Measurements from ENCODE around the gene CEP350. TPM values are rescaled to one million over a fixed set of nuclear protein-coding genes. Genes with fewer than 3 reads are reported as not detected.

Gene CEP350
- total and polyA plus RNA-seq, 2 experiments from 2014 or later, result 24.9 to 49.6 TPM

DNA sequence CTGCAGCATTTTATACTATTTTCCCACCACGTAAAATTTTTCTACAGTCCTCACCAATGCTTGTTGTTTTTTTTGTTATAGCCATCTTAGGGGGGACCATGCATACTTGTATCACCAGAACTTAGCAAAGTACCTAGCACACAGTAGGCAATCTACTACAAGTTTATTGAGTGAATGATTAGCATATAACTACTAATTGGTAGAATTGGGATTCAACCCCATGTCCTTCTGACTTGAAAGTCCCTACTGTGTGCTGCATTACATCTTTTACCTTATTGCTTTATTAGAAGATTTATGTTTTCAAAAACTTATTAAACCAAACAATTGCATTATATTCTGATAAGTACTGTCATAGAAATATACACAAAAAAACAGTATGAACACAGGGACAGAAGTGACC is 92.1 kb downstream of the CEP350 start:
- H3K27me3 ChIP-seq, result no peaks in the 10 kb centered on the region
- no peaks in the 10 kb centered on the region for H3K9me3 ChIP-seq (ENCODE audit: low read depth)
- DNase-seq (ENCODE audit: low read depth in 1 of 2, low spot score in 1 of 2), result no peak
- H3K4me1 ChIP-seq (ENCODE audit: low read depth), result no peaks in the 10 kb centered on the region
- H3K4me3 ChIP-seq, result no peak overlapping the region
- TF ChIP-seq, protein P1, sequence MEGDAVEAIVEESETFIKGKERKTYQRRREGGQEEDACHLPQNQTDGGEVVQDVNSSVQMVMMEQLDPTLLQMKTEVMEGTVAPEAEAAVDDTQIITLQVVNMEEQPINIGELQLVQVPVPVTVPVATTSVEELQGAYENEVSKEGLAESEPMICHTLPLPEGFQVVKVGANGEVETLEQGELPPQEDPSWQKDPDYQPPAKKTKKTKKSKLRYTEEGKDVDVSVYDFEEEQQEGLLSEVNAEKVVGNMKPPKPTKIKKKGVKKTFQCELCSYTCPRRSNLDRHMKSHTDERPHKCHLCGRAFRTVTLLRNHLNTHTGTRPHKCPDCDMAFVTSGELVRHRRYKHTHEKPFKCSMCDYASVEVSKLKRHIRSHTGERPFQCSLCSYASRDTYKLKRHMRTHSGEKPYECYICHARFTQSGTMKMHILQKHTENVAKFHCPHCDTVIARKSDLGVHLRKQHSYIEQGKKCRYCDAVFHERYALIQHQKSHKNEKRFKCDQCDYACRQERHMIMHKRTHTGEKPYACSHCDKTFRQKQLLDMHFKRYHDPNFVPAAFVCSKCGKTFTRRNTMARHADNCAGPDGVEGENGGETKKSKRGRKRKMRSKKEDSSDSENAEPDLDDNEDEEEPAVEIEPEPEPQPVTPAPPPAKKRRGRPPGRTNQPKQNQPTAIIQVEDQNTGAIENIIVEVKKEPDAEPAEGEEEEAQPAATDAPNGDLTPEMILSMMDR (IDR thresholded peaks at IDR 0.05; ENCODE audit: low read depth, low read length), result no peak
- H3K36me3 ChIP-seq, result peaks cover 60% of the 10 kb centered on the region
- no peak overlapping the region for H3K27ac ChIP-seq

DNA sequence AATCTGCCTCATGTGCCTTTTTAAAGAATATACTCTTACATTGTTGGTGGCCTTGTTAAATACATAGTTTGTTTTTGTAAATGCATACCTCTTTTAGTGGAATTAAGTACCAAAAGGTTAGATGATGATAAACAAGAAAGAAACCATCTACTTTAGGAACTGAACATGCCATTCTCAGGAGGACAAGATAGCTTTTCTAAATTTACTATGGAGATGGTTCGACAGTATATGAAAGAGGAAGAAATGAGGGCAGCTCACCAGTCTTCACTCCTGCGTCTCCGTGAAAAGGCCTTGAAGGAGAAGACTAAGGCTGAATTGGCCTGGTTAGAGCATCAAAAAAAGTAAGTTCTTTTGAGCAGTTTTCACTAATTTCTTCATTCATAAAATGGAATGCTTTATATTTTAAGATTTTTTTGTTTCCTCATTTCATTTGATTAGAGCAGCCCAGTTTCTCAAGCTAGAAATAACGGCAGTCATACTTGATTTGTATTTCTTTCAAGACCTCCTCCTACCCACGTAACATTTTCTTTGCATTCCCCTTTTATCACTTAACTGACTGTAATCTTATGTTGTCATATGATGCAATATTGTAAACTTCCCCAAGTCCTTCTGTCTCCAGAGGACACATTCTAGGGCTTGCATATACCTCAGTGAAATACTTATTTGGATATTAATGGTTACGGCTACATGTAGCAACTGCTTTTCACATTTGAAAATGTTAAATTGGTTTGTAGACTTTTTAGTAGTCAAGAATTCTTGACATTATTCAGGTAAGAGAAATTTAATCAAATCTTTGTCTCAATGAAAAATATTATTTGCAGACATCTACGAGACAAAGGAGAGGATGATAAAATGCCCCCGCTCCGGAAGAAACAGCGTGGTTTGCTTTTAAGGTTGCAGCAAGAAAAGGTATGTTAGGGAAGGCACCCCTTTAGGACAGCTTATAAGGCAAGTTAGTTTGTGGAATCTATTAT is 99.3 kb downstream of the CEP350 start:
- TF ChIP-seq, protein P1 (IDR thresholded peaks at IDR 0.05; ENCODE audit: low read depth, low read length), result no peak
- Histone ChIP-seq H3K9me3 (ENCODE audit: low read depth) (peaks cover 3% of the 10 kb centered on the region), H3K4me1 (ENCODE audit: low read depth) (no peaks in the 10 kb centered on the region), H3K4me3 (no peak overlapping the region), H3K27me3 (no peaks in the 10 kb centered on the region), H3K27ac (no peak overlapping the region), H3K36me3 (peaks cover 52% of the 10 kb centered on the region)
- DNase-seq (ENCODE audit: low read depth in 1 of 2, low spot score in 1 of 2), result peak in 1 of 2 donors; percentile 63

DNA sequence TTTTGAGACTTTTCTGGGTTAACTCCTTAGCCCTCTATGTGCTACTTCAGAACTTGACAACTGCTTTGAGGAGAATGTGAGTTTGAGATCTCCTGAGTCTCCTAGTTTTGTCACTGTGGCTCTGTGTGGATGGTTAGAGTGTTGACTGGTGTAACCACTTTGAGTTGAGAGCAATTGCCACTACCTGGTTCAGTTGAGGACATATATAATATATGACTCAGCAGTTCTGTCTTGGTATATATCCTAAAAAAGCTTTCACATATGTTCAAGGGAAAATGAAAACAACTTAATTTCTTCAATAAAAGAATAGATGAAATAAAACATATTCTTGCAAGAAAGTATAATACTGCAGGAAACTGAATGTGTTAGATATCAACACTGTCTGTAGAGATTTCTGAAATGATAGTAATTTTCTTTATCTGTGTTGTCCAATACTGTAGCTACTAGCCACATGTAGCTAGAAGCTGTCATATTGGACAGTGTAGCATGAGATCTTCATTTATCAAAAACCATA is 103.3 kb downstream of the CEP350 start:
- TF ChIP-seq, protein P1 (IDR thresholded peaks at IDR 0.05; ENCODE audit: low read depth, low read length), result no peak
- Histone ChIP-seq H3K36me3 (peaks cover 46% of the 10 kb centered on the region), H3K27me3 (no peaks in the 10 kb centered on the region), H3K4me1 (ENCODE audit: low read depth) (no peaks in the 10 kb centered on the region), H3K9me3 (ENCODE audit: low read depth) (peaks cover 3% of the 10 kb centered on the region), H3K4me3 (no peak overlapping the region), H3K27ac (no peak overlapping the region)
- DNase-seq (ENCODE audit: low read depth in 1 of 2, low spot score in 1 of 2), result peak in 1 of 2 donors; percentile 16

DNA sequence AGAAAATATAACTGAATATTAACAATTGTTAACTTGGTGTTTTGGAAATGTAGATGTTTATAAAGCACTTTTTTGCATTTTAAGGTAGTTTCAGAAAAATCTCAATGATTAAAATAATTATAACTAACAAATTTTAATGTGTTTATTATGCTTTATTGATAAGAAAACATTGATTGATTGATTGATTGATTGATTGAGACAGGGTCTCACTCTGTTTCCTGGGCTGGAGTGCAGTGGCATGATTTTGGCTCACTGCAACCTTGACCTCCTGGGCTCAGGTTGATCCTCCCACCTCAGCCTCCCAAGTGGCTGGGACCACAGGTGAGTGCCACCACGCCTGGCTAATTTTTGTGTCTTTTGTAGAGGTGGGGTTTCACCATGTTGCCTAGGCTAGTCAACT is 106.4 kb downstream of the CEP350 start:
- Histone ChIP-seq H3K27me3 (no peaks in the 10 kb centered on the region), H3K27ac (no peak overlapping the region), H3K36me3 (peaks cover 42% of the 10 kb centered on the region), H3K4me3 (no peak overlapping the region), H3K4me1 (ENCODE audit: low read depth) (no peaks in the 10 kb centered on the region), H3K9me3 (ENCODE audit: low read depth) (peaks cover 3% of the 10 kb centered on the region)
- no peak for DNase-seq (ENCODE audit: low read depth in 1 of 2, low spot score in 1 of 2)
- TF ChIP-seq, protein P1 (IDR thresholded peaks at IDR 0.05; ENCODE audit: low read depth, low read length), result no peak

DNA sequence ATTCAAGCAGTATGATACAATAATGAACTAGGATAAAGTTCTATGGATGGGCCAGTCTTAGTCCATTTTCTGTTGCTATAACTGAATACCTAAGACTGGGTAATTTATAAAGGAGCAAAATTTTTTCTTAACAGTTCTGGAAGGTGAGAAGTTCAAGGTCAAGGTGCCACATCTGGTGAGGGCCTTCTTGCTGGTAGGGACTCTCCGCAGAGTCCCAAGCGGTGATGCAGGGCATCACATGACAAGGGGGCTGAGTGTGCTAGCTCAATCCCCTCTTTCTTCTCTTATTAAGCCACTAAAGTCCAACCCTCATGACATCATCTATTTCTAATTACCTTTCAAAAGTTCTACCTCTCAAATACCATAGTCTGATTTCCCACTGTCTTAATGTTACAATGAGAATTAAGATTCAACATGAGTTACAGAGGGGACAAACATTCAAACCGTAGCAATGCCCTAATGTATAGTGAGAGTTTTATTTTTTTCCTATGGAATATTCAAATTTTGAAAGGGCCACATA is 107.9 kb downstream of the CEP350 start:
- TF ChIP-seq, protein P1 (IDR thresholded peaks at IDR 0.05; ENCODE audit: low read depth, low read length), result no peak
- Histone ChIP-seq H3K27me3 (no peaks in the 10 kb centered on the region), H3K9me3 (ENCODE audit: low read depth) (peaks cover 3% of the 10 kb centered on the region), H3K4me3 (no peak overlapping the region), H3K27ac (no peak overlapping the region), H3K4me1 (ENCODE audit: low read depth) (no peaks in the 10 kb centered on the region), H3K36me3 (peaks cover 45% of the 10 kb centered on the region)
- no peak for DNase-seq (ENCODE audit: low read depth in 1 of 2, low spot score in 1 of 2)
